SK-N-SH (cell line): ENCODE data around the gene IL22RA1. TPM values are rescaled to one million over a fixed set of nuclear protein-coding genes. Genes with fewer than 3 reads are reported as not detected.

Source experiments
- CTCF ChIA-PET: fragments of 300-600, 350-600 bp; formaldehyde crosslinking; extraction: SDS; loops from one replicate; lab custom pipeline; 2021; lab: Yijun Ruan, JAX
- POLR2A ChIA-PET: fragments of 350-600 bp; sonication (Branson Sonifier 250); formaldehyde crosslinking; extraction: SDS; loops from one replicate; lab custom pipeline; 2020; ENCODE audit warnings: antibody characterized with exemption, inconsistent platforms; lab: Yijun Ruan, JAX
- DNase-seq: peaks from one replicate; pipeline ENCODE4 v3.0.0; 2012
- H2AFZ ChIP-seq: fragments of 200-600 bp; sonication (generic); 2 replicates; pipeline ENCODE4 v1.8.1; 2016; ENCODE audit warnings: antibody characterized with exemption, mild to moderate bottlenecking, low read depth
- H3F3A ChIP-seq: fragments of 200-600 bp; sonication (generic); replicated peaks from 2 replicates; pipeline ENCODE3; 2016; ENCODE audit warnings: antibody characterized with exemption, mild to moderate bottlenecking; ENCODE audit not compliant: insufficient read depth
- H3K27ac ChIP-seq, 2 experiments: fragments of 200-500 bp in 1 of 2; fragments of 200-600 bp in 1 of 2; sonication (Bioruptor generic) in 1 of 2; sonication (generic), shearing (Covaris generic) in 1 of 2; 2 replicates each; pipeline versions ENCODE4 v1.5.1 to v1.6.1; 2014 to 2016; ENCODE audit warnings: low read depth in 2 of 2, inconsistent platforms in 1 of 2, low read length in 1 of 2, mild to moderate bottlenecking in 1 of 2, mixed read lengths in 1 of 2
- H3K27me3 ChIP-seq: fragments of 200-600 bp; sonication (generic), shearing (Covaris generic); 2 replicates; pipeline ENCODE4 v1.6.1; 2016; ENCODE audit warnings: mixed run types; ENCODE audit not compliant: insufficient read depth
- H3K36me3 ChIP-seq, 2 experiments: fragments of 200-500 bp in 1 of 2; fragments of 200-600 bp in 1 of 2; sonication (Bioruptor generic) in 1 of 2; sonication (generic) in 1 of 2; replicated peaks in 1 of 2; 2 replicates each; pipeline versions ENCODE3 to v1.5.1; 2014 to 2016; ENCODE audit warnings: low read length in 1 of 2, mild to moderate bottlenecking in 1 of 2; ENCODE audit not compliant: insufficient read depth in 2 of 2, control insufficient read depth in 1 of 2
- H3K4me1 ChIP-seq, 2 experiments: fragments of 200-500 bp in 1 of 2; fragments of 200-600 bp in 1 of 2; sonication (Bioruptor generic) in 1 of 2; sonication (generic), shearing (Covaris generic) in 1 of 2; 2 replicates each; pipeline versions ENCODE4 v1.5.1 to v1.6.1; 2014 to 2016; ENCODE audit warnings: low read depth in 1 of 2, low read length in 1 of 2, mixed run types in 1 of 2; ENCODE audit not compliant: insufficient read depth in 2 of 2, control insufficient read depth in 1 of 2
- H3K4me2 ChIP-seq: fragments of 200-600 bp; sonication (generic), shearing (Covaris generic); 2 replicates; pipeline ENCODE4 v1.6.1; 2017; ENCODE audit warnings: mixed run types
- H3K4me3 ChIP-seq, 2 experiments: fragments of 200-500 bp in 1 of 2; fragments of 200-600 bp in 1 of 2; sonication (Bioruptor generic) in 1 of 2; sonication (generic), shearing (Covaris generic) in 1 of 2; 2 replicates each; pipeline versions ENCODE4 v1.5.1 to v1.8.1; 2014 to 2016; ENCODE audit warnings: low read depth in 2 of 2, inconsistent platforms in 1 of 2, low read length in 1 of 2, mild to moderate bottlenecking in 1 of 2, mixed read lengths in 1 of 2, moderate library complexity in 1 of 2
- H3K79me2 ChIP-seq: fragments of 200-600 bp; sonication (generic); 2 replicates; pipeline ENCODE4 v1.8.1; 2017; ENCODE audit warnings: mild to moderate bottlenecking; ENCODE audit not compliant: insufficient read depth
- H3K9ac ChIP-seq: fragments of 200-600 bp; sonication (generic); 2 replicates; pipeline ENCODE4 v1.6.1; 2017; ENCODE audit warnings: mixed run types
- H3K9me2 ChIP-seq: fragments of 200-600 bp; sonication (generic); 2 replicates; pipeline ENCODE4 v1.6.1; 2017; ENCODE audit warnings: mixed run types
- H3K9me3 ChIP-seq: fragments of 200-600 bp; sonication (generic); 2 replicates; pipeline ENCODE4 v1.6.1; 2017; ENCODE audit warnings: mixed run types, mild to moderate bottlenecking, moderate library complexity
- H4K20me1 ChIP-seq: fragments of 200-600 bp; sonication (generic); 2 replicates; pipeline ENCODE4 v1.6.1; 2017; ENCODE audit warnings: mild to moderate bottlenecking, mixed run types; ENCODE audit not compliant: insufficient read depth
- CHD2 ChIP-seq: fragments of 150-350 bp; IDR thresholded peaks from 2 replicates; pipeline ENCODE4 v1.6.1; 2018; ENCODE audit warnings: low read length; ENCODE audit not compliant: partially characterized antibody
- FOXM1 ChIP-seq: IDR thresholded peaks from 2 replicates; pipeline ENCODE4 v1.4.0; 2012; ENCODE audit warnings: low read depth, mild to moderate bottlenecking
- GATA2 ChIP-seq: sonication (generic); formaldehyde crosslinking; IDR thresholded peaks from 2 replicates; pipeline ENCODE4 v1.5.0; 2020; ENCODE audit warnings: mild to moderate bottlenecking, missing genetic modification reagents
- NFIC ChIP-seq: IDR thresholded peaks from 2 replicates; pipeline ENCODE4 v1.4.0; 2012; ENCODE audit warnings: borderline replicate concordance
- NRF1 ChIP-seq: IDR thresholded peaks from 2 replicates; pipeline ENCODE4 v1.6.1; 2012; ENCODE audit warnings: low read depth, mild to moderate bottlenecking, low read length
- REST ChIP-seq: IDR thresholded peaks from 2 replicates; pipeline ENCODE4 v1.6.1; 2012; ENCODE audit warnings: mild to moderate bottlenecking, low read depth, low read length, moderate library complexity
- RFX5 ChIP-seq: IDR thresholded peaks from 2 replicates; pipeline ENCODE4 v1.6.1; 2012; ENCODE audit warnings: mild to moderate bottlenecking, improper control_type of control experiment, low read length
- TCF12 ChIP-seq: IDR thresholded peaks from 2 replicates; pipeline ENCODE4 v1.4.0; 2012
- USF2 ChIP-seq: fragments of 150-350 bp; IDR thresholded peaks from 2 replicates; pipeline ENCODE4 v1.6.1; 2017; ENCODE audit warnings: antibody characterized with exemption, low read length, low read depth, borderline replicate concordance
- WGBS: methylation state at CpG from one replicate; pipeline ENCODE4 v1.1.6; 2017; ENCODE audit warnings: low lambda C conversion rate; 5-methylcytosine and 5-hydroxymethylcytosine counted together
- polyA plus RNA-seq, 3 experiments: library from polyadenylated mRNA; depleted of rRNA; stranded (reverse); fragments of >200 nt; gene quantifications; 2 replicates each; pipeline ENCODE4 v1.2.3, GENCODE V29; 2012
- TF ChIP-seq, protein P1 (sequence below): fragments of 200-600 bp; sonication (generic); IDR thresholded peaks from 2 replicates; pipeline ENCODE4 v1.6.1; 2017; ENCODE audit warnings: antibody characterized with exemption, mild to moderate bottlenecking, moderate library complexity
- TF ChIP-seq, protein P2 (sequence below): IDR thresholded peaks from 2 replicates; pipeline ENCODE4 v1.4.0; 2012; ENCODE audit warnings: low read depth, borderline replicate concordance
- TF ChIP-seq, protein P3 (sequence below): IDR thresholded peaks from 2 replicates; pipeline ENCODE4; 2012

The IL22RA1 gene
- polyA plus RNA-seq, 1 of the 3 experiments (the other 2 are of a cell fraction): 0.03 TPM

DNA sequence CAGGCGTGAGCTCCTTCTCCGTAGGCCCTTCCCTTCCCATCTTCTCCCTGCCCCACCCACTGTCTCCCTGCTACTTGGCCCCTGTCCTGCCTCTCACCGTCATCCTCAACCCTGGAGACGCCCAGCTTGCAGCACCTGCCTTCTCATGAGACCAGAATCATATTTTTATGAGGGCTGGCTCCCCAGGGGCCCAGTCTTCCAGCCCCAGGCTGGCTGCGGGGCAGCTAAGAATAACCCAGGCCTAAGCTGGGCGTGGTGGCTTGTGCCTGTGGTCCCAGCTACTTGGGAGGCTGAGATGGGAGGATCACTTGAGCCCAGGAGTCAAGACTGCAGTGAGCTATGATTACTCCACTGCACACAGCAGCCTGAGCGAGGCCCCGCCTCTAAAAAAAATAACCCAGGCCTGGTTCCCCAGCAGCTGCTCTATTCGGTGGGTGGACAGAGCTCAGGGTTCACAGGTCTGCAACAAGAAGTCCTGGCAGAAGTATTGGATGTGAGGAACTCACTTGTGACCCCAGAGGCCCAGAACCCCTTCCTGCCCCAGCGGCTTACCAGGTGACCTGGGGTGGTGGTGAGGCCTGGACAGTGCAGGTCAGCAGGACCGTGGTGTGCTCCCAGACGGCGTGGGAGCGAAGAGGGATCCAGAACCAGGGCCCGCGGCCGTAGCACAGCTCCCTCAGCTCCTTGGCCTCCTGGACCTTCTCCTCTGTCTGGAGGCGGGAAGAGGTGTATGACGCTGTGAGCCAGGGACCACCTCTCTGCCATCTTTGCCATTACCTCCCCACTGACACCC lies 37.4 kb downstream of the IL22RA1 start (continued):
- TF ChIP-seq NRF1: no peak

- CTCF ChIA-PET: interaction anchor here (1.0 to 3.5 kb wide), 2 partner anchors 34 to 46 kb away, joined by 3 to 19 read pairs; no protein-coding TSS in a partner anchor
- Histone ChIP-seq H3K4me3 (no peak overlapping the region), H3K36me3 (no peaks in the 10 kb centered on the region), H3K9me2 (no peaks in the 10 kb centered on the region), H2AFZ (no peak overlapping the region), H3K27ac (no peak overlapping the region), H3K9me3 (no peaks in the 10 kb centered on the region), H3K9ac (no peak overlapping the region), H3F3A (peaks cover 3% of the 10 kb centered on the region), H3K27me3 (no peaks in the 10 kb centered on the region), H3K4me1 (peaks cover 10 to 30% of the 10 kb centered on the region in 2 experiments; a peak in 2 of 4 replicates), H3K4me2 (no peak overlapping the region), H3K79me2 (no peaks in the 10 kb centered on the region), H4K20me1 (no peaks in the 10 kb centered on the region)
- WGBS: 100% methylated on average over 3 of the region's 7 CpGs
- DNase-seq: no peak
- TF ChIP-seq TCF12 (no peak), USF2 (no peak), GATA2 (CRISPR knock-in tag) (no peak), REST (no peak), FOXM1 (no peak), RFX5 (no peak), NFIC (no peak), CHD2 (no peak)
- TF ChIP-seq, protein P1, sequence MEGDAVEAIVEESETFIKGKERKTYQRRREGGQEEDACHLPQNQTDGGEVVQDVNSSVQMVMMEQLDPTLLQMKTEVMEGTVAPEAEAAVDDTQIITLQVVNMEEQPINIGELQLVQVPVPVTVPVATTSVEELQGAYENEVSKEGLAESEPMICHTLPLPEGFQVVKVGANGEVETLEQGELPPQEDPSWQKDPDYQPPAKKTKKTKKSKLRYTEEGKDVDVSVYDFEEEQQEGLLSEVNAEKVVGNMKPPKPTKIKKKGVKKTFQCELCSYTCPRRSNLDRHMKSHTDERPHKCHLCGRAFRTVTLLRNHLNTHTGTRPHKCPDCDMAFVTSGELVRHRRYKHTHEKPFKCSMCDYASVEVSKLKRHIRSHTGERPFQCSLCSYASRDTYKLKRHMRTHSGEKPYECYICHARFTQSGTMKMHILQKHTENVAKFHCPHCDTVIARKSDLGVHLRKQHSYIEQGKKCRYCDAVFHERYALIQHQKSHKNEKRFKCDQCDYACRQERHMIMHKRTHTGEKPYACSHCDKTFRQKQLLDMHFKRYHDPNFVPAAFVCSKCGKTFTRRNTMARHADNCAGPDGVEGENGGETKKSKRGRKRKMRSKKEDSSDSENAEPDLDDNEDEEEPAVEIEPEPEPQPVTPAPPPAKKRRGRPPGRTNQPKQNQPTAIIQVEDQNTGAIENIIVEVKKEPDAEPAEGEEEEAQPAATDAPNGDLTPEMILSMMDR: no peak
- TF ChIP-seq, protein P2, sequence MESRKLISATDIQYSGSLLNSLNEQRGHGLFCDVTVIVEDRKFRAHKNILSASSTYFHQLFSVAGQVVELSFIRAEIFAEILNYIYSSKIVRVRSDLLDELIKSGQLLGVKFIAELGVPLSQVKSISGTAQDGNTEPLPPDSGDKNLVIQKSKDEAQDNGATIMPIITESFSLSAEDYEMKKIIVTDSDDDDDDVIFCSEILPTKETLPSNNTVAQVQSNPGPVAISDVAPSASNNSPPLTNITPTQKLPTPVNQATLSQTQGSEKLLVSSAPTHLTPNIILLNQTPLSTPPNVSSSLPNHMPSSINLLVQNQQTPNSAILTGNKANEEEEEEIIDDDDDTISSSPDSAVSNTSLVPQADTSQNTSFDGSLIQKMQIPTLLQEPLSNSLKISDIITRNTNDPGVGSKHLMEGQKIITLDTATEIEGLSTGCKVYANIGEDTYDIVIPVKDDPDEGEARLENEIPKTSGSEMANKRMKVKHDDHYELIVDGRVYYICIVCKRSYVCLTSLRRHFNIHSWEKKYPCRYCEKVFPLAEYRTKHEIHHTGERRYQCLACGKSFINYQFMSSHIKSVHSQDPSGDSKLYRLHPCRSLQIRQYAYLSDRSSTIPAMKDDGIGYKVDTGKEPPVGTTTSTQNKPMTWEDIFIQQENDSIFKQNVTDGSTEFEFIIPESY: no peak
- TF ChIP-seq, protein P3, sequence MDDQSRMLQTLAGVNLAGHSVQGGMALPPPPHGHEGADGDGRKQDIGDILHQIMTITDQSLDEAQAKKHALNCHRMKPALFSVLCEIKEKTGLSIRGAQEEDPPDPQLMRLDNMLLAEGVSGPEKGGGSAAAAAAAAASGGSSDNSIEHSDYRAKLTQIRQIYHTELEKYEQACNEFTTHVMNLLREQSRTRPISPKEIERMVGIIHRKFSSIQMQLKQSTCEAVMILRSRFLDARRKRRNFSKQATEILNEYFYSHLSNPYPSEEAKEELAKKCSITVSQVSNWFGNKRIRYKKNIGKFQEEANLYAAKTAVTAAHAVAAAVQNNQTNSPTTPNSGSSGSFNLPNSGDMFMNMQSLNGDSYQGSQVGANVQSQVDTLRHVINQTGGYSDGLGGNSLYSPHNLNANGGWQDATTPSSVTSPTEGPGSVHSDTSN: no peak
- POLR2A ChIA-PET: no interaction called here
These were observed 38.1 kb downstream of the IL22RA1 start for GRCh38 chr1:24104854-24105253.
